Germinal center (tissue), 1 donor: Measurements from ENCODE around the gene CARMIL1.
"Not testable (repeated sequence)": the region's sequence is repeated elsewhere in the genome, so short reads cannot be mapped to it uniquely, and the experiment has no call there.

Source experiments
- DNase-seq: peaks from one replicate; pipeline ENCODE4 v3.0.0; 2012; ENCODE audit warnings: mixed read lengths, low spot score

The CARMIL1 gene

GRCh38 chr6:25277857-25278256, 1.3 kb upstream of the CARMIL1 start:
- DNase-seq, result no peak

- DNase-seq, result no peak
Measured at GRCh38 chr6:25278261-25278913, 787 bp upstream of the CARMIL1 start.

- peak; percentile 15 for DNase-seq
Measured at GRCh38 chr6:25279748-25280343, 672 bp downstream of the CARMIL1 start.

DNA sequence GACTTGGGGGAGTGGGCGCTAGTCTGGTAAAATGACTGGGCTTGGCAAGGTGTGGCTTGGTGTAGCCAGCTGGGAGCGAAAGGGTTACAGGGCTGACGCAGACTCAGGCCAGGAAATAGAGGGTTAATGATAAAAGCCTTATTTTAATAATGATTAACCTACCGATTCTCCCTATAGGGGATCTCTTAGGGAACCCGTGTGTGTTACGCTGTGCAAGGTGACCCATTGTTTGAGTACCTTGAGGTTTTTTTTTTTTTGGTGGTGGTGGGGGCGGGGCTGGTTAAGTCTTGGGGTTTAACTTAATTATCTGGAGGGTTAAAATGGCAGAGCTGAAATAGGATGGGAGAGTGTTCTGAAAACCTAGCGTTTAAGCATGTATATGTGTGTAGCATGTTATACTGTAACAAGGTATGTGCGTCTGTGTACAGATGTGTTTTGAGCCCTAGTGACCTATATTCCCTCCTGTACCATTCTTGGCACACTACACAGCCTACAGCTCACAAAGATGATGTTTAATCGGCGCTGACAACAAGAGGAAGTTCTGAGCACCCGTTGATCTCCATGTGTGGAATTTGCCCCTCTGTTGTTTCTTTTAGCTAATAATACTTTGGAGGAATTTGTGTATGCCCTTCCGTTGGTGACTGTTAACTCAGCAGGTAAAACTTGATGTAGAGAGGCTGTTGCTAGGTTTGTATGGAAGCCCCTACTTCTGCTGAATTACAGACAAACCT, 1.3 kb downstream of the CARMIL1 start:
- peak; percentile 21 for DNase-seq

GRCh38 chr6:25286891-25287290, 7.7 kb downstream of the CARMIL1 start:
- no peak for DNase-seq

DNA sequence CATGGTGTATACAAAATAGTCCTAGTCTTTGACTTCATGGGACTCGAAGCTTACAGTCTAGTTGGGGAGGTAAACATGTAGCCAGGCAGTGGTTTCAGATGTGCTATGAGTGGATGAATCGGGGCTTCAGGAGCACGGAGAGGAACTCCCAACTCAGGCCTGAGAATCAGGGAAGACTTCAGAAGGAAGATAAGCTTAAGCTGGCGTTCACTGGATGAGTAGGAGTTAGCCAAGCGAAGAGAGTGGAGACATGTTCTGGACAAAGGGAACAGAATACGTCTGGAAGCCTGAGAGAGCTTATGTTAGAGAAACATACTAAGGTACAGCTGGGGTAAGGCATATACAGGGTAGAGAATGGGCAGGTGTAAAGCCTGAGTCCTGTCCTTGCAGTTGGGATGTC, 8.8 kb downstream of the CARMIL1 start:
- no peak for DNase-seq

- no peak for DNase-seq
Measured at GRCh38 chr6:25288518-25288917, 9.3 kb downstream of the CARMIL1 start.

DNA sequence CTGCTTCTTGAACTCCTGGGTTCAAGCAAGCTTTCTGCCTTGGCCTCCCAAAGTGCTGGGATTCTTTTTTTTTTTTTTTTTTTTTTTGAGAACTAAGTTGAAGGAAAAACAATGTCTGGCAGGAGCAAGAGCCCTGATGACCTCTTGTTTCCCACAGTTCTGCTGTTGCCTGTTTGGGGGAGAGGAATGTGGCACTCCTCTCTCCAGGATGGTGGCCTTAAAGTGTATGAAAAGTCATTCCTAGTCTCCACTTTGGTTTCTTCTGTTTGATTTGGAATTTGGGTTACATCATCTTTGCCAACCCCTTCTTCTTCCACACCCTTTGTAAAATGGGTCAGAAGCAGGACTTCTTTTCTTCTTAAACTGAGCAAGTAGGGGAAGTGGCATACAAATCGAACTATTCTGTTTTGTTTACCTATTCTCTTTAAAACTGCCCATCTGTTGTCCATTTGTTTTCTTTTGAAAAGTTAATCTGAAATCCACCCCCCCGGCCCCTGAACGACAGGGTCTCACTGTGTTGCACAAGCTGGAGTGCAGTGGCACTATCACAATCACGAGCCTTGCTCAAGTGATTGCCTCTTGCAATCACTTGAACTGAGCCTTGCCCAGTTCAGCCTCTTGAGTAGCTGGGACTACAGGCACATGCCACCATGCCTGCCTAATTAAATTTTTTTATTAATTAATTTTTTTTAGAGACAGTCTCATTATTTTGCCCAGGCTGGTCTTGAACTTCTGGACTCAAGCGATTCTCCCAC, 11.3 kb downstream of the CARMIL1 start:
- DNase-seq, result no peak

GRCh38 chr6:25292384-25292783, 13.2 kb downstream of the CARMIL1 start:
- no peak for DNase-seq

DNA sequence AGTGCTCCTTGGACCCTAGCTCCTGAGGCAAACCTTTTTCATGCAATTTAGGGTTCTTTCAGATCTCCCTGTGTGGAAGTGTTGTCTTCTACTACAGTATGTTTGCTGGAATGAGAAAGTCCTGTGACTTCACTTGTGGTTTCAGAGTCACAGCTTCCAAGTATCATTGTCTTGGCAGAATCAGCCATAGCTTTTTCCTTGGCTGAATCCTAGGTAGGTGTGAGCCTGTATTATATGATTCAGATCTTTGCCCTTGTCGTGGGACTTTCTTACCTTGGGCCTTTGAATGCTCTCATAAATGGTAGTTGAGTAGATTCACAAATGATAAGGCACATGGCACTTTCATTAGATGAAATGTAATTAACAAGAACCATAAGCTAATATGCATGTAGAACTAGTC, 16.5 kb downstream of the CARMIL1 start:
- DNase-seq, result no peak

DNA sequence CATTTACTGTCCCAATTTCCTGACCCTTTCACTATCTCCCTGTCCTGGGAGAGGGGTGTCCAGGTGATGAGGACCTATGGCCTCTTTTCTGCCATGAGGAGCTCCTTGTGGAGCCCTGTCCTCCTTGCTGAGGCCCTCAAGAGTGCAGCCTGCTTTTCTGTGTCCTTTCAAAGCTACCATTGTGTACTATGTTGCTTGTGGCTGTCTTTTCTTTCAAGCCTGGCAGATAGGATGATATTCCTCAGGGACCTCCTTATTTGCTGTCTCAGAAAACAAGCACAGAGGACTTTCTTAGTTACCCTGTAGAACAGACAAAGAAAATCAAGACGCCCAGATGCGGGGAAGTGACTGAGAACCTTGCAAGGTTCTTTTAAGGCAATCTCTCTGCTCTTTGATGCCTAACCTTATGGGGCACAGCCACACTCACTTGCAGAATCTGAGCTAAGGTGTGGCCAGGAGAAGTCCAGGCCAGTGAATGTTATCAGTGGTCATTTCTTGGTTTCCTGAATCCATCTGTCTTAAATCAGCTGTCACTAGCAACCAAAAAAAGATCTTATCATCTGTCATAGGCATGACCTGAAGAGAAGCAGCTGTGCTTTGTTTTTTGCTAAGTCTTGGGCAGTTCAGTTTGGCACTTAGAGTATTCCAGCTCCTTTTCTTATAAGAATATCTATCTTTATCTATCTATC, 17.2 kb downstream of the CARMIL1 start:
- DNase-seq, result no peak

GRCh38 chr6:25297039-25297441, 17.9 kb downstream of the CARMIL1 start:
- DNase-seq, result no peak

GRCh38 chr6:25297823-25298522, 18.8 kb downstream of the CARMIL1 start:
- no peak for DNase-seq

- not testable (repeated sequence) for DNase-seq
Measured at GRCh38 chr6:25298523-25298865, 19.3 kb downstream of the CARMIL1 start.

DNA sequence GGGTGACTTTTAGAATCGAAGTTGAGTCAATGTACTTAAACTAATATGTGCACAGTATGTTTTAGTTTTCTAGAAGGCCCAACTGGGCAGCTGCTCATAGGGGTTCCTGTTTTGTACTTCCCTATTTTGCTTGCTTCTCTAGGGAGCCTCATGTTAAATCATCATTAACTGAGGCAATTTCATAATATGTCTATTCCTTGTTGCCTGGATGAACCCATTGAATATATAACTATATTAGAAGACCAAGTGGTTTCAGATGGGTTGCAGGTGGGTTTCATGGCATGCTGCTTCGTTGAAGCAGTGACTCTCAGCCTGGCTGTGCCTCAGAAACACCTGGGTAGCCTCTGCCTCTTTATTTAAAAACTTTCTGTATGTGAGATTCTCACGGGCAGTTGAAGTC, 22.2 kb downstream of the CARMIL1 start:
- peak; percentile 30 for DNase-seq

GRCh38 chr6:25302151-25302550, 23.0 kb downstream of the CARMIL1 start:
- DNase-seq, result no peak

DNA sequence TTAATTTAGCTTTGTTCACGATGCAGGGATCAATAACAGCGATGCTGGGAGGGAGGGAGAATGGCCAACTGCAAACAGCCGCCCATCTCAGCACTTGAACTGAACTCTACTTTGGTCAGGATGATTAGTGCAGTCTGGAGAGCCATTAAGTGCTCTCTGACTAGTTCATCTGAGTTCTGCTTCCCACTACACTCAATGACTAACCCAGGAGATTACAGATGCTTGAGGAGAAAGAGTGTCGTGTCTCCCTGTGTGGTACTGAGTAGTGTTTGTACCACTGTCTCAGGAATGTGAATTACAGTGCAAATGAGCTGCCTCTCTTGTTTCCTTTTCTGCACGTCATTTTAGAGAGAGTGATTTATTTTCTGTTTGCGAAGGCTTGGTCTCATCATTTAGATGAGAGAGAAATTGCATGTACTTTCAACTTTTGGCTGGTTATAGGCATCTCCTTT, 23.5 kb downstream of the CARMIL1 start:
- DNase-seq, result no peak

- DNase-seq, result no peak
Measured at GRCh38 chr6:25303254-25303653, 24.1 kb downstream of the CARMIL1 start.

DNA sequence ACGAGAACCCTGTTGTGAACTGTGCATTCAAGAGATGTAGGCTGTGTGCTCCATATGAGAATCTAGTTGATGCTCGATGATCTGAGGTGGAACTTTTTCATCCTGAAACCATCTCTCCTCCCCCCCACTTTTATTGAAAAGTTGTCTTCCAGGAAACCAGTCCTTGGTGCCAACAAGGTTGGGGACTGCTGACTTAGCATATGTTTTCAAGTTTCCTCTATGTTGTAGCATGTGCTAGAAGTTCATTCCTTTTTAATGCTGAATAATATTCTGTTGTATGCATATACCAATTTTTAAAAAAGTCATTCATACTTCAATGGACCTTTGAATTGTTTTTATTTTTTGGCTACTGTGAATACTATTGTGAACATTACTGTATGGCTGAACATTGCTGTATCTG, 27.2 kb downstream of the CARMIL1 start:
- DNase-seq, result no peak

GRCh38 chr6:25307805-25308494, 28.8 kb downstream of the CARMIL1 start:
- DNase-seq, result no peak

- DNase-seq, result no peak
Measured at GRCh38 chr6:25309886-25310285, 30.7 kb downstream of the CARMIL1 start.
